ENCODE data around the gene TLK1. TPM values are rescaled to one million over a fixed set of nuclear protein-coding genes. Genes with fewer than 3 reads are reported as not detected.
"Not testable (repeated sequence)": the region's sequence is repeated elsewhere in the genome, so short reads cannot be mapped to it uniquely, and the experiment has no call there.

TLK1 gene
- total and polyA plus RNA-seq, 2 donors (not counting 1 experiment from before 2014, with no cell fraction given): 23.5 to 29.9 TPM

DNA sequence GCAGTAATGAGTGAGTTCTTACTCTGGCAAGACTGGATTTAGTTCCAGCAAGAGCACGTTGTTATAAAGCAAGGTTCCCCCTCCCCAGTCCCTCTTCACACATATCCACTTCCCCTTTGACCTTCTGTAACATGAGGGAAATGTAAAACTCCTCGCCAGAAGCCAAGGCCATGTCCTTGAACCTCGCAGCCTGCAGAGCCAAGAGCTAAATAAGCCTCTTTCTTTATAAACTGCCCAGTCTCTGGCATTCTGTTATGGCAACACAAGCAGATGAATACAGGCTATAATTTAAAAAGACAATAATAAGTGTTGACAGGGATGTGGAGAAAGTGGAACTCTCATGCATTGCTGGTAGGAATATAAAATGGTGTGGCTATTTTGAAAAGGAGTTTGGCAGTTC lies 60.3 kb downstream of the TLK1 start:
- TF ChIP-seq EZH2 (IDR thresholded peaks at IDR 0.05; ENCODE audit: low read length, missing control alignments) (no peak), CTCF (conservative IDR thresholded peaks at IDR 0.05 in 1 of 2, IDR thresholded peaks at IDR 0.05 in 1 of 2; ENCODE audit: low read depth in 1 of 2, low read length in 2 of 2) (no peak)
- Histone ChIP-seq H3K9me3 (ENCODE audit: control insufficient read depth, insufficient read depth, low read depth, low read length) (no peaks in the 10 kb centered on the region), H2AFZ (ENCODE audit: low read length) (no peak overlapping the region), H3K79me2 (ENCODE audit: control insufficient read depth, insufficient read depth, low read length) (peaks cover 16% of the 10 kb centered on the region), H3K36me3 (ENCODE audit: control insufficient read depth, insufficient read depth, low read length) (no peaks in the 10 kb centered on the region), H3K9ac (ENCODE audit: insufficient read depth, low read length) (no peak overlapping the region), H3K4me3 (replicated peaks in 1 of 4; ENCODE audit: control extremely low read depth in 1 of 4, insufficient read depth in 1 of 4, low read depth in 3 of 4, low read length in 4 of 4) (no peak overlapping the region), H4K20me1 (ENCODE audit: control insufficient read depth, extremely low read depth, insufficient read depth, low read length) (no peaks in the 10 kb centered on the region), H3K27ac (ENCODE audit: insufficient read depth, low read length) (no peak overlapping the region), H3K27me3 (ENCODE audit: control insufficient read depth, insufficient read depth, low read length) (no peaks in the 10 kb centered on the region), H3K4me2 (ENCODE audit: extremely low read depth, insufficient read depth, low read length) (no peak overlapping the region), H3K4me1 (ENCODE audit: control insufficient read depth, extremely low read depth, insufficient read depth, low read length) (no peaks in the 10 kb centered on the region)
- DNase-seq (ENCODE audit: low read depth in 2 of 2): no peak

- Histone ChIP-seq H4K20me1 (ENCODE audit: control insufficient read depth, extremely low read depth, insufficient read depth, low read length) (no peaks in the 10 kb centered on the region), H3K27me3 (ENCODE audit: control insufficient read depth, insufficient read depth, low read length) (no peaks in the 10 kb centered on the region), H3K36me3 (ENCODE audit: control insufficient read depth, insufficient read depth, low read length) (no peaks in the 10 kb centered on the region), H2AFZ (ENCODE audit: low read length) (no peak overlapping the region), H3K4me2 (ENCODE audit: extremely low read depth, insufficient read depth, low read length) (no peak overlapping the region), H3K4me1 (ENCODE audit: control insufficient read depth, extremely low read depth, insufficient read depth, low read length) (no peaks in the 10 kb centered on the region), H3K79me2 (ENCODE audit: control insufficient read depth, insufficient read depth, low read length) (peaks cover 18% of the 10 kb centered on the region), H3K9ac (ENCODE audit: insufficient read depth, low read length) (no peak overlapping the region), H3K9me3 (ENCODE audit: control insufficient read depth, insufficient read depth, low read depth, low read length) (no peaks in the 10 kb centered on the region), H3K4me3 (replicated peaks in 1 of 4; ENCODE audit: control extremely low read depth in 1 of 4, insufficient read depth in 1 of 4, low read depth in 3 of 4, low read length in 4 of 4) (no peak overlapping the region), H3K27ac (ENCODE audit: insufficient read depth, low read length) (no peak overlapping the region)
- TF ChIP-seq EZH2 (IDR thresholded peaks at IDR 0.05; ENCODE audit: low read length, missing control alignments) (no peak), CTCF (conservative IDR thresholded peaks at IDR 0.05 in 1 of 2, IDR thresholded peaks at IDR 0.05 in 1 of 2; ENCODE audit: low read depth in 1 of 2, low read length in 2 of 2) (no peak)
- DNase-seq (ENCODE audit: low read depth in 2 of 2): no peak
Observed at GRCh38 chr2:171098607-171099006, 62.1 kb downstream of the TLK1 start.

- H4K20me1 ChIP-seq (ENCODE audit: control insufficient read depth, extremely low read depth, insufficient read depth, low read length): no peaks in the 10 kb centered on the region
- no peaks in the 10 kb centered on the region for H3K9me3 ChIP-seq (ENCODE audit: control insufficient read depth, insufficient read depth, low read depth, low read length)
- no peak overlapping the region for H3K4me2 ChIP-seq (ENCODE audit: extremely low read depth, insufficient read depth, low read length)
- H3K4me1 ChIP-seq (ENCODE audit: control insufficient read depth, extremely low read depth, insufficient read depth, low read length): no peaks in the 10 kb centered on the region
- DNase-seq (ENCODE audit: low read depth in 2 of 2): no peak
- H3K36me3 ChIP-seq (ENCODE audit: control insufficient read depth, insufficient read depth, low read length): no peaks in the 10 kb centered on the region
- no peak overlapping the region for H3K27ac ChIP-seq (ENCODE audit: insufficient read depth, low read length)
- no peaks in the 10 kb centered on the region for H3K27me3 ChIP-seq (ENCODE audit: control insufficient read depth, insufficient read depth, low read length)
- H2AFZ ChIP-seq (ENCODE audit: low read length): no peak overlapping the region
- H3K9ac ChIP-seq (ENCODE audit: insufficient read depth, low read length): no peak overlapping the region
- H3K79me2 ChIP-seq (ENCODE audit: control insufficient read depth, insufficient read depth, low read length): peaks cover 22% of the 10 kb centered on the region
- no peak overlapping the region for H3K4me3 ChIP-seq (replicated peaks in 1 of 4; ENCODE audit: control extremely low read depth in 1 of 4, insufficient read depth in 1 of 4, low read depth in 3 of 4, low read length in 4 of 4)
- TF ChIP-seq EZH2 (IDR thresholded peaks at IDR 0.05; ENCODE audit: low read length, missing control alignments): no peak
- TF ChIP-seq CTCF (conservative IDR thresholded peaks at IDR 0.05 in 1 of 2, IDR thresholded peaks at IDR 0.05 in 1 of 2; ENCODE audit: low read depth in 1 of 2, low read length in 2 of 2): no peak
Observed at GRCh38 chr2:171095014-171095582, 65.6 kb downstream of the TLK1 start.

DNA sequence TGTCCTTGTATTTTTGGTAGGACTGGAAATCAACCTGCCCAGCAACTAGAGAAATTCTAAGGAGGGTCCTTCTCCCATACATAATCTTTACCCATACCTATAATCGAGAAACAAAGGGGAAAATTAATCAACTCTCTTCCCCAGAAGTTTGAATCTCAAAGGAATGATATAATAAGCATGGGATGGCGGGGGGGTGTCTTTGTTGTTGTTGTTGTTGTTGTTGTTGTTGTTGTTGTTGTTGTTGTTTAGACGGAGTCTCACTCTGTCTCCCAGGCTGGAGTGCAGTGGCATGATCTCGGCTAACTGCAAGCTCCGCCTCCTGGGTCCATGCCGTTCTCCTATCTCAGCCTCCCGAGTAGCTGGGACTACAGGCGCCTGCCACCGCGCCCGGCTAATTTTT lies 69.2 kb downstream of the TLK1 start:
- not testable (repeated sequence) for H3K4me2 ChIP-seq (ENCODE audit: extremely low read depth, insufficient read depth, low read length); H3K27me3 ChIP-seq (ENCODE audit: control insufficient read depth, insufficient read depth, low read length); H3K4me1 ChIP-seq (ENCODE audit: control insufficient read depth, extremely low read depth, insufficient read depth, low read length); H3K36me3 ChIP-seq (ENCODE audit: control insufficient read depth, insufficient read depth, low read length); H4K20me1 ChIP-seq (ENCODE audit: control insufficient read depth, extremely low read depth, insufficient read depth, low read length); H3K27ac ChIP-seq (ENCODE audit: insufficient read depth, low read length); H3K9ac ChIP-seq (ENCODE audit: insufficient read depth, low read length); H2AFZ ChIP-seq (ENCODE audit: low read length); DNase-seq (ENCODE audit: low read depth in 2 of 2); H3K9me3 ChIP-seq (ENCODE audit: control insufficient read depth, insufficient read depth, low read depth, low read length); H3K4me3 ChIP-seq (replicated peaks in 1 of 4; ENCODE audit: control extremely low read depth in 1 of 4, insufficient read depth in 1 of 4, low read depth in 3 of 4, low read length in 4 of 4)
- H3K79me2 ChIP-seq (ENCODE audit: control insufficient read depth, insufficient read depth, low read length): peaks cover 18% of the 10 kb centered on the region

All from fibroblast of lung (primary cell).